GM18870 (cell line): ENCODE measurements around the gene CD151.

Experiments
- ATAC-seq: cut with Tn5 transposase; IDR thresholded peaks from one replicate; pipeline ENCODE4 v1.9.1; 2021; ENCODE audit warnings: moderate library complexity; ENCODE audit not compliant: unreplicated experiment

CD151 gene

GRCh38 chr11:813072-813455, 19.7 kb upstream of the CD151 start:
- no peak for ATAC-seq

GRCh38 chr11:813456-814096, 19.2 kb upstream of the CD151 start:
- no peak for ATAC-seq

- ATAC-seq: no peak
These were observed 16.9 kb upstream of the CD151 start for GRCh38 chr11:815675-816432.

GRCh38 chr11:816433-816779, 16.3 kb upstream of the CD151 start:
- no peak for ATAC-seq

GRCh38 chr11:818396-819128, 14.2 kb upstream of the CD151 start, which contains the start of gene PNPLA2:
Gene PNPLA2, plus strand, starts transcription at chr11:818914. Its CDS starts 805 bp downstream, at chr11:819719.
- ATAC-seq: no peak

GRCh38 chr11:819129-819931, 13.4 kb upstream of the CD151 start:
- peak; percentile 24 for ATAC-seq

- ATAC-seq: peak; percentile 65
These were observed 12.7 kb upstream of the CD151 start for GRCh38 chr11:819943-820649.

- ATAC-seq: no peak
These were observed 11.9 kb upstream of the CD151 start for GRCh38 chr11:820655-821511.

GRCh38 chr11:821512-822371, 11.0 kb upstream of the CD151 start:
- no peak for ATAC-seq

GRCh38 chr11:823441-824291, 9.1 kb upstream of the CD151 start:
- no peak for ATAC-seq

- ATAC-seq: no peak
These were observed 8.4 kb upstream of the CD151 start for GRCh38 chr11:824292-824880.

- no peak for ATAC-seq
These were observed 7.8 kb upstream of the CD151 start for GRCh38 chr11:824942-825341.

- no peak for ATAC-seq
These were observed 7.2 kb upstream of the CD151 start for GRCh38 chr11:825366-826226.

- ATAC-seq: no peak
These were observed 6.5 kb upstream of the CD151 start for GRCh38 chr11:826227-826621.

- no peak for ATAC-seq
These were observed 6.0 kb upstream of the CD151 start for GRCh38 chr11:826836-827145.

- no peak for ATAC-seq
These were observed 5.4 kb upstream of the CD151 start for GRCh38 chr11:827146-827896.
